Endothelial cell of umbilical vein (primary cell): Measurements from ENCODE around the gene MYOF. TPM values are rescaled to one million over a fixed set of nuclear protein-coding genes. Genes with fewer than 3 reads are reported as not detected.

Experiments used
- BruUV-seq: library from RNA; stranded (reverse); fragments of 400-500 nt; replicated peaks from 2 replicates; lab custom pipeline; 2021; lab: Mats Ljungman, UMichigan
- CTCF ChIA-PET: fragments of 300-600, 350-600 bp; sonication (Branson Sonifier 250); formaldehyde crosslinking; loops from one replicate; lab custom pipeline; 2021; ENCODE audit warnings: antibody characterized with exemption, inconsistent platforms; lab: Charles Lee
- POLR2A ChIA-PET: fragments of 300-600, 350-600 bp; sonication (Branson Sonifier 250); formaldehyde crosslinking; loops from one replicate; lab custom pipeline; 2021; ENCODE audit warnings: antibody characterized with exemption, inconsistent platforms; lab: Charles Lee
- DNase-seq: peaks from one replicate; pipeline ENCODE4 v3.0.0-alpha.2; 2011; ENCODE audit warnings: low read depth, low spot score
- FAIRE-seq: peaks from 2 replicates; lab custom pipeline; 2011; peaks lifted over from hg19 to GRCh38; lab: Jason Lieb, UNC
- H2AFZ ChIP-seq: 2 replicates; pipeline ENCODE4 v1.6.0; 2012; ENCODE audit warnings: low read depth, low read length, control low read depth, inconsistent platforms
- H3K27ac ChIP-seq: 2 replicates; pipeline ENCODE4 v1.5.1; 2011; ENCODE audit warnings: low read depth, mild to moderate bottlenecking, control low read depth, low read length, moderate library complexity; ENCODE audit not compliant: insufficient read depth
- H3K27me3 ChIP-seq, 2 experiments: 2 replicates each; pipeline versions ENCODE4 v1.6.0 to v1.6.1; 2011; ENCODE audit warnings: low read length in 2 of 2, mixed read lengths in 1 of 2; ENCODE audit not compliant: control insufficient read depth in 2 of 2, insufficient read depth in 2 of 2
- H3K36me3 ChIP-seq, 2 experiments: 2 replicates in 1 of 2; 3 replicates in 1 of 2; pipeline ENCODE4 v1.5.1; 2011; ENCODE audit warnings: low read length in 2 of 2, mild to moderate bottlenecking in 1 of 2, moderate library complexity in 1 of 2; ENCODE audit not compliant: control insufficient read depth in 2 of 2, insufficient read depth in 2 of 2; ENCODE audit errors: extremely low read depth in 1 of 2
- H3K4me1 ChIP-seq: 3 replicates; pipeline ENCODE4 v1.5.1; 2011; ENCODE audit warnings: mild to moderate bottlenecking, low read length; ENCODE audit not compliant: control insufficient read depth, insufficient read depth; ENCODE audit errors: extremely low read depth
- H3K4me2 ChIP-seq: 2 replicates; pipeline ENCODE4 v1.6.1; 2011; ENCODE audit warnings: low read length, control low read depth, mixed read lengths; ENCODE audit not compliant: insufficient read depth
- H3K4me3 ChIP-seq, 3 experiments: fragments of 200-600 bp in 1 of 3; sonication (generic), shearing (Covaris generic) in 1 of 3; replicated peaks in 1 of 3; 2 replicates each; pipeline ENCODE4 v1.5.1; 2011 to 2016; ENCODE audit warnings: control low read depth in 3 of 3, low read length in 3 of 3, mild to moderate bottlenecking in 2 of 3, inconsistent platforms in 1 of 3, low read depth in 1 of 3, moderate library complexity in 1 of 3; ENCODE audit not compliant: insufficient read depth in 1 of 3
- H3K79me2 ChIP-seq: 2 replicates; pipeline ENCODE4 v1.6.0; 2012; ENCODE audit warnings: low read length, inconsistent platforms; ENCODE audit not compliant: control insufficient read depth, insufficient read depth
- H3K9ac ChIP-seq: replicated peaks from 2 replicates; pipeline ENCODE3; 2011; ENCODE audit warnings: low read length, control low read depth; ENCODE audit not compliant: insufficient read depth; ENCODE audit errors: extremely low read depth
- H3K9me1 ChIP-seq: replicated peaks from 3 replicates; pipeline ENCODE4 v1.6.0; 2011; ENCODE audit warnings: mild to moderate bottlenecking, low read length; ENCODE audit not compliant: control insufficient read depth, insufficient read depth; ENCODE audit errors: extremely low read depth
- H3K9me3 ChIP-seq: replicated peaks from 2 replicates; pipeline ENCODE4 v1.5.1; 2012; ENCODE audit warnings: low read length, inconsistent platforms; ENCODE audit not compliant: control insufficient read depth, insufficient read depth
- H4K20me1 ChIP-seq: replicated peaks from 2 replicates; pipeline ENCODE3; 2011; ENCODE audit warnings: mild to moderate bottlenecking, low read length; ENCODE audit not compliant: control insufficient read depth, insufficient read depth; ENCODE audit errors: extremely low read depth
- CTCF ChIP-seq, 2 donors: IDR thresholded peaks; 1 replicate in 1 of 2; 2 replicates in 1 of 2; pipeline ENCODE4 v1.5.1; 2011; ENCODE audit warnings: low read length in 2 of 2, mild to moderate bottlenecking in 2 of 2, moderate library complexity in 2 of 2, control low read depth in 1 of 2, inconsistent platforms in 1 of 2, low read depth in 1 of 2; ENCODE audit not compliant: insufficient read depth in 1 of 2; ENCODE audit errors: extremely low read depth in 1 of 2
- EZH2 ChIP-seq: IDR thresholded peaks from 2 replicates; pipeline ENCODE4 v1.6.1; 2012; ENCODE audit warnings: borderline replicate concordance, low read depth, mild to moderate bottlenecking, moderate library complexity, low read length, inconsistent platforms; ENCODE audit not compliant: severe bottlenecking
- FOS ChIP-seq: IDR thresholded peaks from 2 replicates; pipeline ENCODE4 v1.6.1; 2011; ENCODE audit warnings: mild to moderate bottlenecking, low read length, moderate library complexity, borderline replicate concordance; ENCODE audit not compliant: insufficient read depth
- GATA2 ChIP-seq: IDR thresholded peaks from 2 replicates; pipeline ENCODE4 v1.7.0; 2011; ENCODE audit warnings: low read depth, mild to moderate bottlenecking, moderate library complexity, mixed read lengths, low read length; ENCODE audit not compliant: insufficient read length, insufficient read depth
- JUN ChIP-seq: IDR thresholded peaks from 2 replicates; pipeline ENCODE4 v1.6.1; 2011; ENCODE audit warnings: borderline replicate concordance, low read depth; ENCODE audit not compliant: insufficient read length, insufficient read depth
- MAX ChIP-seq: IDR thresholded peaks from 2 replicates; pipeline ENCODE4 v1.6.1; 2011; ENCODE audit not compliant: insufficient read depth, insufficient read length
- MYC ChIP-seq: IDR thresholded peaks from one replicate; pipeline ENCODE4 v1.6.1; 2011; ENCODE audit warnings: mild to moderate bottlenecking, low read depth, low read length
- POLR2A ChIP-seq: IDR thresholded peaks from 2 replicates; pipeline ENCODE4 v1.6.1; 2012; ENCODE audit warnings: low read depth, mild to moderate bottlenecking, control low read depth, low read length
- POLR2AphosphoS5 ChIP-seq: IDR thresholded peaks from 2 replicates; pipeline ENCODE4 v1.6.1; 2012; ENCODE audit warnings: low read depth, mild to moderate bottlenecking, control low read depth, low read length, moderate library complexity; ENCODE audit not compliant: insufficient read depth
- dilution Hi-C: fragments of 300-500 bp; cut with MboI; formaldehyde crosslinking; loops from one replicate; pipeline ENCODE4 v1.15.0; 2019; ENCODE audit warnings: low sequenced_read_pairs; ENCODE audit not compliant: extremely low pct_ligation_motif_present
- intact Hi-C: fragments of 100-400 bp; cut with micrococcal nuclease; formaldehyde crosslinking; loops from one replicate; pipeline ENCODE4 v1.10.0; 2022
- polyA plus RNA-seq, 4 experiments: library from polyadenylated mRNA; depleted of rRNA in 3 of 4; stranded (reverse) in 3 of 4; unstranded in 1 of 4; fragments of >200 nt; gene quantifications; 2 replicates each; pipeline versions ENCODE4 v1.2.1 to v1.2.3, GENCODE V29; 2011 to 2012; ENCODE audit warnings: missing spikeins in 1 of 4
- total RNA-seq: library from RNA; stranded (reverse); gene quantifications from 2 replicates; pipeline ENCODE4 v1.2.3, GENCODE V29; 2021

The MYOF gene
- total and polyA plus RNA-seq, 2 donors (not counting 3 experiments of a cell fraction or from before 2014, with no cell fraction given) = 98.4 to 379 TPM

- Histone ChIP-seq H3K9me3 (no peaks in the 10 kb centered on the region), H3K9ac (no peak overlapping the region), H3K4me3 (no peak overlapping the region), H2AFZ (no peak overlapping the region), H3K27ac (no peak overlapping the region), H3K9me1 (no peaks in the 10 kb centered on the region), H3K4me2 (no peak overlapping the region), H4K20me1 (no peaks in the 10 kb centered on the region), H3K36me3 (peaks cover 0 to 24% of the 10 kb centered on the region in 2 experiments), H3K4me1 (no peaks in the 10 kb centered on the region), H3K27me3 (no peaks in the 10 kb centered on the region), H3K79me2 (no peaks in the 10 kb centered on the region)
- CTCF ChIA-PET = no interaction called here
- intact Hi-C loops = no loop called here
- no peak for TF ChIP-seq POLR2AphosphoS5
- TF ChIP-seq MYC = no peak
- TF ChIP-seq CTCF (IDR thresholded peaks at IDR 0.05; ENCODE audit: extremely low read depth in 1 of 2, insufficient read depth in 1 of 2, low read depth in 1 of 2, low read length in 2 of 2) = no peak
- no peak for TF ChIP-seq FOS
- TF ChIP-seq EZH2 = no peak
- TF ChIP-seq MAX = no peak
- TF ChIP-seq POLR2A = no peak
- no peak for TF ChIP-seq GATA2
- no peak for TF ChIP-seq JUN
- no peak for DNase-seq
- POLR2A ChIA-PET = no interaction called here
- dilution Hi-C loops = no loop called here
- BruUV-seq = no TSS peak
- no peak for FAIRE-seq
Measured at GRCh38 chr10:93518531-93518930, 36.4 kb upstream of the MYOF start.
